ENCODE results near the gene PHACTR1.

Gene PHACTR1

GRCh38 chr6:13063300-13063918 is 346.8 kb downstream of the PHACTR1 start:
- H3K9me3 ChIP-seq (ENCODE audit: control insufficient read depth in 2 of 2, low read length in 2 of 2), result no peaks in the 10 kb centered on the region
- no peaks in the 10 kb centered on the region for H3K27me3 ChIP-seq (ENCODE audit: control insufficient read depth in 2 of 2, insufficient read depth in 2 of 2, low read length in 2 of 2)
- H3K4me3 ChIP-seq (ENCODE audit: low read length in 2 of 2), result no peak overlapping the region
- H3K4me1 ChIP-seq (ENCODE audit: control insufficient read depth in 2 of 2, insufficient read depth in 2 of 2, low read length in 2 of 2), result no peaks in the 10 kb centered on the region
- no peaks in the 10 kb centered on the region for H3K36me3 ChIP-seq (ENCODE audit: control insufficient read depth in 2 of 2, insufficient read depth in 2 of 2, low read length in 2 of 2)
- H3K9ac ChIP-seq (ENCODE audit: low read depth in 1 of 2, low read length in 2 of 2), result no peak overlapping the region
- no peak overlapping the region for H3K27ac ChIP-seq (ENCODE audit: low read depth in 2 of 2, low read length in 2 of 2)

GRCh38 chr6:13065581-13065980 is 349.0 kb downstream of the PHACTR1 start:
- Histone ChIP-seq H3K4me1 (ENCODE audit: control insufficient read depth in 2 of 2, insufficient read depth in 2 of 2, low read length in 2 of 2) (no peaks in the 10 kb centered on the region), H3K9ac (ENCODE audit: low read depth in 1 of 2, low read length in 2 of 2) (no peak overlapping the region), H3K27ac (ENCODE audit: low read depth in 2 of 2, low read length in 2 of 2) (no peak overlapping the region), H3K36me3 (ENCODE audit: control insufficient read depth in 2 of 2, insufficient read depth in 2 of 2, low read length in 2 of 2) (no peaks in the 10 kb centered on the region), H3K9me3 (ENCODE audit: control insufficient read depth in 2 of 2, low read length in 2 of 2) (no peaks in the 10 kb centered on the region), H3K27me3 (ENCODE audit: control insufficient read depth in 2 of 2, insufficient read depth in 2 of 2, low read length in 2 of 2) (no peaks in the 10 kb centered on the region), H3K4me3 (ENCODE audit: low read length in 2 of 2) (no peak overlapping the region)

- Histone ChIP-seq H3K4me3 (ENCODE audit: low read length in 2 of 2) (no peak overlapping the region), H3K4me1 (ENCODE audit: control insufficient read depth in 2 of 2, insufficient read depth in 2 of 2, low read length in 2 of 2) (no peaks in the 10 kb centered on the region), H3K9me3 (ENCODE audit: control insufficient read depth in 2 of 2, low read length in 2 of 2) (no peaks in the 10 kb centered on the region), H3K9ac (ENCODE audit: low read depth in 1 of 2, low read length in 2 of 2) (no peak overlapping the region), H3K27ac (ENCODE audit: low read depth in 2 of 2, low read length in 2 of 2) (no peak overlapping the region), H3K36me3 (ENCODE audit: control insufficient read depth in 2 of 2, insufficient read depth in 2 of 2, low read length in 2 of 2) (no peaks in the 10 kb centered on the region), H3K27me3 (ENCODE audit: control insufficient read depth in 2 of 2, insufficient read depth in 2 of 2, low read length in 2 of 2) (no peaks in the 10 kb centered on the region)
Observed at GRCh38 chr6:13066050-13066449, 349.5 kb downstream of the PHACTR1 start.

GRCh38 chr6:13066820-13067219 is 350.3 kb downstream of the PHACTR1 start:
- Histone ChIP-seq H3K9me3 (ENCODE audit: control insufficient read depth in 2 of 2, low read length in 2 of 2) (no peaks in the 10 kb centered on the region), H3K27me3 (ENCODE audit: control insufficient read depth in 2 of 2, insufficient read depth in 2 of 2, low read length in 2 of 2) (no peaks in the 10 kb centered on the region), H3K36me3 (ENCODE audit: control insufficient read depth in 2 of 2, insufficient read depth in 2 of 2, low read length in 2 of 2) (no peaks in the 10 kb centered on the region), H3K4me1 (ENCODE audit: control insufficient read depth in 2 of 2, insufficient read depth in 2 of 2, low read length in 2 of 2) (no peaks in the 10 kb centered on the region), H3K9ac (ENCODE audit: low read depth in 1 of 2, low read length in 2 of 2) (no peak overlapping the region), H3K27ac (ENCODE audit: low read depth in 2 of 2, low read length in 2 of 2) (no peak overlapping the region), H3K4me3 (ENCODE audit: low read length in 2 of 2) (no peak overlapping the region)

- Histone ChIP-seq H3K4me1 (ENCODE audit: control insufficient read depth in 2 of 2, insufficient read depth in 2 of 2, low read length in 2 of 2) (no peaks in the 10 kb centered on the region), H3K27ac (ENCODE audit: low read depth in 2 of 2, low read length in 2 of 2) (no peak overlapping the region), H3K4me3 (ENCODE audit: low read length in 2 of 2) (no peak overlapping the region), H3K27me3 (ENCODE audit: control insufficient read depth in 2 of 2, insufficient read depth in 2 of 2, low read length in 2 of 2) (no peaks in the 10 kb centered on the region), H3K9ac (ENCODE audit: low read depth in 1 of 2, low read length in 2 of 2) (no peak overlapping the region), H3K9me3 (ENCODE audit: control insufficient read depth in 2 of 2, low read length in 2 of 2) (no peaks in the 10 kb centered on the region), H3K36me3 (ENCODE audit: control insufficient read depth in 2 of 2, insufficient read depth in 2 of 2, low read length in 2 of 2) (no peaks in the 10 kb centered on the region)
Observed at GRCh38 chr6:13068586-13069210, 352.1 kb downstream of the PHACTR1 start.

- no peaks in the 10 kb centered on the region for H3K27me3 ChIP-seq (ENCODE audit: control insufficient read depth in 2 of 2, insufficient read depth in 2 of 2, low read length in 2 of 2)
- H3K9ac ChIP-seq (ENCODE audit: low read depth in 1 of 2, low read length in 2 of 2), result no peak overlapping the region
- H3K27ac ChIP-seq (ENCODE audit: low read depth in 2 of 2, low read length in 2 of 2), result no peak overlapping the region
- no peaks in the 10 kb centered on the region for H3K36me3 ChIP-seq (ENCODE audit: control insufficient read depth in 2 of 2, insufficient read depth in 2 of 2, low read length in 2 of 2)
- H3K9me3 ChIP-seq (ENCODE audit: control insufficient read depth in 2 of 2, low read length in 2 of 2), result no peaks in the 10 kb centered on the region
- H3K4me1 ChIP-seq (ENCODE audit: control insufficient read depth in 2 of 2, insufficient read depth in 2 of 2, low read length in 2 of 2), result no peaks in the 10 kb centered on the region
- no peak overlapping the region for H3K4me3 ChIP-seq (ENCODE audit: low read length in 2 of 2)
Observed at GRCh38 chr6:13071550-13072345, 355.2 kb downstream of the PHACTR1 start.

- Histone ChIP-seq H3K4me3 (ENCODE audit: low read length in 2 of 2) (no peak overlapping the region), H3K9me3 (ENCODE audit: control insufficient read depth in 2 of 2, low read length in 2 of 2) (no peaks in the 10 kb centered on the region), H3K4me1 (ENCODE audit: control insufficient read depth in 2 of 2, insufficient read depth in 2 of 2, low read length in 2 of 2) (no peaks in the 10 kb centered on the region), H3K27me3 (ENCODE audit: control insufficient read depth in 2 of 2, insufficient read depth in 2 of 2, low read length in 2 of 2) (no peaks in the 10 kb centered on the region), H3K27ac (ENCODE audit: low read depth in 2 of 2, low read length in 2 of 2) (no peak overlapping the region), H3K36me3 (ENCODE audit: control insufficient read depth in 2 of 2, insufficient read depth in 2 of 2, low read length in 2 of 2) (no peaks in the 10 kb centered on the region), H3K9ac (ENCODE audit: low read depth in 1 of 2, low read length in 2 of 2) (no peak overlapping the region)
Observed at GRCh38 chr6:13072686-13073347, 356.2 kb downstream of the PHACTR1 start.

GRCh38 chr6:13074415-13075140 is 358.0 kb downstream of the PHACTR1 start:
- H3K9ac ChIP-seq (ENCODE audit: low read depth in 1 of 2, low read length in 2 of 2), result no peak overlapping the region
- H3K27ac ChIP-seq (ENCODE audit: low read depth in 2 of 2, low read length in 2 of 2), result no peak overlapping the region
- H3K9me3 ChIP-seq (ENCODE audit: control insufficient read depth in 2 of 2, low read length in 2 of 2), result no peaks in the 10 kb centered on the region
- H3K27me3 ChIP-seq (ENCODE audit: control insufficient read depth in 2 of 2, insufficient read depth in 2 of 2, low read length in 2 of 2), result no peaks in the 10 kb centered on the region
- no peak overlapping the region for H3K4me3 ChIP-seq (ENCODE audit: low read length in 2 of 2)
- no peaks in the 10 kb centered on the region for H3K4me1 ChIP-seq (ENCODE audit: control insufficient read depth in 2 of 2, insufficient read depth in 2 of 2, low read length in 2 of 2)
- no peaks in the 10 kb centered on the region for H3K36me3 ChIP-seq (ENCODE audit: control insufficient read depth in 2 of 2, insufficient read depth in 2 of 2, low read length in 2 of 2)

- H3K4me3 ChIP-seq (ENCODE audit: low read length in 2 of 2), result no peak overlapping the region
- H3K36me3 ChIP-seq (ENCODE audit: control insufficient read depth in 2 of 2, insufficient read depth in 2 of 2, low read length in 2 of 2), result no peaks in the 10 kb centered on the region
- no peak overlapping the region for H3K27ac ChIP-seq (ENCODE audit: low read depth in 2 of 2, low read length in 2 of 2)
- H3K27me3 ChIP-seq (ENCODE audit: control insufficient read depth in 2 of 2, insufficient read depth in 2 of 2, low read length in 2 of 2), result no peaks in the 10 kb centered on the region
- H3K9ac ChIP-seq (ENCODE audit: low read depth in 1 of 2, low read length in 2 of 2), result no peak overlapping the region
- H3K4me1 ChIP-seq (ENCODE audit: control insufficient read depth in 2 of 2, insufficient read depth in 2 of 2, low read length in 2 of 2), result no peaks in the 10 kb centered on the region
- no peaks in the 10 kb centered on the region for H3K9me3 ChIP-seq (ENCODE audit: control insufficient read depth in 2 of 2, low read length in 2 of 2)
Observed at GRCh38 chr6:13075141-13075845, 358.7 kb downstream of the PHACTR1 start.
